Spleen (tissue), 11 donors: ENCODE measurements around the gene SUN3. TPM values are rescaled to one million over a fixed set of nuclear protein-coding genes. Genes with fewer than 3 reads are reported as not detected.
"Not testable (repeated sequence)": the region's sequence is repeated elsewhere in the genome, so short reads cannot be mapped to it uniquely, and the experiment has no call there.

Experiments
- DNase-seq: peaks from one replicate; pipeline ENCODE4 v3.0.0-alpha.2; 2020
- H3K27ac ChIP-seq, 8 donors: fragments of 200-600 bp; sonication (generic) in 7 of 8; 1 replicate in 4 of 8; 2 replicates in 4 of 8; pipeline versions ENCODE4 v1.5.0 to v1.8.0; 2016 to 2021; ENCODE audit warnings: inconsistent platforms in 4 of 8, mild to moderate bottlenecking in 4 of 8, moderate library complexity in 1 of 8
- H3K27me3 ChIP-seq, 7 donors: fragments of 200-600 bp; sonication (generic) in 6 of 7; replicated peaks in 1 of 7; 1 replicate in 4 of 7; 2 replicates in 3 of 7; pipeline versions ENCODE4 v1.5.0 to v1.8.0; 2016 to 2021; ENCODE audit warnings: inconsistent platforms in 3 of 7, mild to moderate bottlenecking in 1 of 7
- H3K36me3 ChIP-seq, 6 donors: fragments of 200-600 bp; sonication (generic) in 5 of 6; 1 replicate in 4 of 6; 2 replicates in 2 of 6; pipeline versions ENCODE4 v1.5.0 to v1.8.0; 2016 to 2021; ENCODE audit warnings: inconsistent platforms in 2 of 6
- H3K4me1 ChIP-seq, 6 donors: fragments of 200-600 bp; sonication (generic) in 5 of 6; 1 replicate in 3 of 6; 2 replicates in 3 of 6; pipeline versions ENCODE4 v1.5.0 to v1.8.0; 2016 to 2021; ENCODE audit warnings: inconsistent platforms in 3 of 6
- H3K4me3 ChIP-seq, 8 donors: fragments of 200-600 bp; sonication (generic) in 7 of 8; 1 replicate in 4 of 8; 2 replicates in 4 of 8; pipeline versions ENCODE4 v1.5.0 to v1.8.0; 2016 to 2021; ENCODE audit warnings: inconsistent platforms in 4 of 8, mild to moderate bottlenecking in 4 of 8, moderate library complexity in 2 of 8
- H3K9me3 ChIP-seq, 8 donors: fragments of 200-600 bp; sonication (generic) in 7 of 8; 1 replicate in 4 of 8; 2 replicates in 4 of 8; pipeline versions ENCODE4 v1.5.0 to v1.8.0; 2016 to 2021; ENCODE audit warnings: inconsistent platforms in 4 of 8
- CTCF ChIP-seq, 11 experiments: fragments of 200-600 bp in 7 of 11; fragments of 450-650 bp in 4 of 11; sonication (generic) in 4 of 11; IDR thresholded peaks in 8 of 11; conservative IDR thresholded peaks in 3 of 11; 1 replicate in 7 of 11; 2 replicates in 4 of 11; pipeline versions ENCODE4 v1.4.0 to v1.8.0; 2016 to 2021; ENCODE audit warnings: antibody characterized with exemption in 11 of 11, inconsistent platforms in 4 of 11, mild to moderate bottlenecking in 1 of 11
- POLR2A ChIP-seq, 3 donors: fragments of 450-650 bp; IDR thresholded peaks; one replicate each; pipeline ENCODE4 v1.5.1; 2017; ENCODE audit warnings: antibody characterized with exemption in 3 of 3, mild to moderate bottlenecking in 1 of 3
- POLR2AphosphoS5 ChIP-seq, 3 donors: sonication (generic); formaldehyde crosslinking; IDR thresholded peaks; one replicate each; pipeline ENCODE4 v1.5.1; 2017; ENCODE audit warnings: antibody characterized with exemption in 3 of 3
- WGBS, 5 donors: extraction: QIAGEN DNeasy Blood & Tissue Kit in 3 of 5; methylation state at CpG; one replicate each; pipeline versions ENCODE4 v1.1.5 to v1.1.7; 2013 to 2018; 5-methylcytosine and 5-hydroxymethylcytosine counted together
- intact Hi-C: fragments of 100-400 bp; cut with DNase I; formaldehyde crosslinking; loops from one replicate; pipeline ENCODE4 v1.15.0; 2023; ENCODE audit warnings: low total_unique reads
- polyA plus RNA-seq, 3 donors: library from polyadenylated mRNA; stranded (reverse); fragments of 200-250 nt; gene quantifications; one replicate each; pipeline ENCODE4 v1.2.1, GENCODE V29; 2013
- total RNA-seq, 7 donors: library from RNA; depleted of rRNA in 3 of 7; stranded (reverse); fragments of >200 nt in 3 of 7; fragmentation: NEBNext Ultra II Directional in 4 of 7; extraction: Animal tissue kit (Norgen Biotek cat#: 25700) in 4 of 7; gene quantifications; one replicate each; pipeline versions ENCODE4 v1.1.0 to v1.2.1, GENCODE V29; 2016 to 2021
- donor health status: healthy with polysubstance abuse.
- donor health status: DM: no; HTN: no; CAD: no; lungs with moderate emphysema.
- donor health status: DM: no; HTN: no; CAD: no.
- donor health status: Bipolar disorder and iron deficiency.
- donor health status: healthy.
- donor health status: DM: no; HTN: no; CAD: no.
- donor health status: DM: yes; HTN: yes; CAD: no.

The SUN3 gene
- total and polyA plus RNA-seq, 10 donors, result not detected

- intact Hi-C loops, result no loop called here
- no peak for TF ChIP-seq POLR2A (IDR thresholded peaks at IDR 0.05)
- TF ChIP-seq POLR2AphosphoS5 (IDR thresholded peaks at IDR 0.05), result no peak
- no peak for TF ChIP-seq CTCF (IDR thresholded peaks at IDR 0.05 in 8 of 11, conservative IDR thresholded peaks at IDR 0.05 in 3 of 11)
- no peak overlapping the region for H3K27ac ChIP-seq
- H3K27me3 ChIP-seq, result no peaks in the 10 kb centered on the region
- H3K4me1 ChIP-seq, result peaks cover 0 to 7% (median 0%) of the 10 kb centered on the region in 6 donors
- no peak overlapping the region for H3K4me3 ChIP-seq
- no peaks in the 10 kb centered on the region for H3K36me3 ChIP-seq
- no peak for DNase-seq
- H3K9me3 ChIP-seq, result no peaks in the 10 kb centered on the region
- 82 to 89% (median 85%) methylated on average over 4 of the region's 4 CpGs for WGBS, 5 donors
Measured at GRCh38 chr7:48009257-48009656, 19.6 kb downstream of the SUN3 start.

- no peak for DNase-seq
- no peak overlapping the region for H3K4me3 ChIP-seq
- peaks cover 0 to 5% (median 0%) of the 10 kb centered on the region in 6 donors for H3K4me1 ChIP-seq
- no peaks in the 10 kb centered on the region for H3K36me3 ChIP-seq
- intact Hi-C loops, result no loop called here
- 85 to 98% (median 90%) methylated on average over 6 of the region's 6 CpGs for WGBS, 5 donors
- TF ChIP-seq CTCF (IDR thresholded peaks at IDR 0.05 in 8 of 11, conservative IDR thresholded peaks at IDR 0.05 in 3 of 11) (no peak), POLR2A (IDR thresholded peaks at IDR 0.05) (no peak), POLR2AphosphoS5 (IDR thresholded peaks at IDR 0.05) (no peak)
- H3K27me3 ChIP-seq, result no peaks in the 10 kb centered on the region
- no peak overlapping the region for H3K27ac ChIP-seq
- H3K9me3 ChIP-seq, result no peaks in the 10 kb centered on the region
Measured at GRCh38 chr7:48006866-48007265, 22.0 kb downstream of the SUN3 start.

GRCh38 chr7:48004638-48005037, 24.3 kb downstream of the SUN3 start:
- Histone ChIP-seq H3K27ac (no peak overlapping the region), H3K9me3 (no peaks in the 10 kb centered on the region), H3K36me3 (no peaks in the 10 kb centered on the region), H3K4me1 (no peaks in the 10 kb centered on the region), H3K27me3 (no peaks in the 10 kb centered on the region), H3K4me3 (no peak overlapping the region)
- WGBS, 5 donors, result 31 to 39% (median 35%) methylated on average over 5 of the region's 5 CpGs
- no peak for TF ChIP-seq CTCF (IDR thresholded peaks at IDR 0.05 in 8 of 11, conservative IDR thresholded peaks at IDR 0.05 in 3 of 11)
- no peak for TF ChIP-seq POLR2AphosphoS5 (IDR thresholded peaks at IDR 0.05)
- no peak for TF ChIP-seq POLR2A (IDR thresholded peaks at IDR 0.05)
- no peak for DNase-seq
- intact Hi-C loops, result no loop called here

- no peak overlapping the region for H3K27ac ChIP-seq
- WGBS, 5 donors, result 56 to 75% (median 66%) methylated on average over 2 of the region's 2 CpGs
- H3K27me3 ChIP-seq, result no peaks in the 10 kb centered on the region
- TF ChIP-seq CTCF (IDR thresholded peaks at IDR 0.05 in 8 of 11, conservative IDR thresholded peaks at IDR 0.05 in 3 of 11), result no peak
- no peak for TF ChIP-seq POLR2AphosphoS5 (IDR thresholded peaks at IDR 0.05)
- no peak for TF ChIP-seq POLR2A (IDR thresholded peaks at IDR 0.05)
- DNase-seq, result no peak
- intact Hi-C loops, result no loop called here
- no peaks in the 10 kb centered on the region for H3K4me1 ChIP-seq
- no peaks in the 10 kb centered on the region for H3K9me3 ChIP-seq
- H3K4me3 ChIP-seq, result no peak overlapping the region
- H3K36me3 ChIP-seq, result no peaks in the 10 kb centered on the region
Measured at GRCh38 chr7:48004032-48004431, 24.9 kb downstream of the SUN3 start.

- H3K4me1 ChIP-seq, H3K27ac ChIP-seq, H3K9me3 ChIP-seq, intact Hi-C loops, H3K36me3 ChIP-seq, DNase-seq, H3K4me3 ChIP-seq, H3K27me3 ChIP-seq: not testable (repeated sequence)
- 91 to 95% (median 93%) methylated on average over 13 of the region's 13 CpGs for WGBS, 5 donors
Measured at GRCh38 chr7:48000164-48000563, 28.7 kb downstream of the SUN3 start.
